GM03348 (cell line): ENCODE data around the gene ATP8B2.

Experiments used
- DNase-seq: peaks from one replicate; pipeline ENCODE4 v3.0.0; 2012; ENCODE audit warnings: low spot score

Gene ATP8B2

GRCh38 chr1:154398678-154399077, 73.4 kb downstream of the ATP8B2 start:
- DNase-seq = no peak

GRCh38 chr1:154400381-154400801, 75.1 kb downstream of the ATP8B2 start:
- DNase-seq = no peak
